GM06990 (cell line): Measurements from ENCODE around the gene LRRC36.
A peak's percentile ranks its signal among the peaks of the same experiment; 100 is the strongest.
"Not testable (repeated sequence)": the region's sequence is repeated elsewhere in the genome, so short reads cannot be mapped to it uniquely, and the experiment has no call there.

Source experiments
- DNase-seq: peaks from one replicate; pipeline ENCODE4 v3.0.0-alpha.2; 2011; ENCODE audit not compliant: insufficient read length; ENCODE audit errors: extremely low read depth
- H3K27me3 ChIP-seq: replicated peaks from 2 replicates; pipeline ENCODE4 v1.6.0; 2011; ENCODE audit warnings: low read length; ENCODE audit not compliant: control insufficient read depth, insufficient read depth
- H3K36me3 ChIP-seq: 2 replicates; pipeline ENCODE4 v1.5.1; 2011; ENCODE audit warnings: low read length; ENCODE audit not compliant: control insufficient read depth, insufficient read depth
- H3K4me3 ChIP-seq: replicated peaks from 2 replicates; pipeline ENCODE4 v1.5.1; 2011; ENCODE audit warnings: low read depth, mild to moderate bottlenecking, control low read depth, low read length
- CTCF ChIP-seq: IDR thresholded peaks from 2 replicates; pipeline ENCODE4 v1.5.1; 2011; ENCODE audit warnings: low read length, control low read depth, mild to moderate bottlenecking, inconsistent platforms; ENCODE audit not compliant: insufficient read depth, poor library complexity, severe bottlenecking

LRRC36 gene

GRCh38 chr16:67372664-67373063 lies 46.0 kb downstream of the LRRC36 start:
- no peaks in the 10 kb centered on the region for H3K36me3 ChIP-seq
- H3K4me3 ChIP-seq, result no peak overlapping the region
- H3K27me3 ChIP-seq, result no peaks in the 10 kb centered on the region; the same call in none of the 2 replicates
- DNase-seq, result no peak
- TF ChIP-seq CTCF, result peak; percentile 25

- H3K27me3 ChIP-seq, H3K4me3 ChIP-seq, DNase-seq, H3K36me3 ChIP-seq: not testable (repeated sequence)
Measured at GRCh38 chr16:67376012-67376411, 49.4 kb downstream of the LRRC36 start.

GRCh38 chr16:67378642-67379041 lies 52.0 kb downstream of the LRRC36 start:
- no peak for TF ChIP-seq CTCF
- Histone ChIP-seq H3K27me3 (no peaks in the 10 kb centered on the region; the same call in 1 of the 2 replicates), H3K4me3 (no peak overlapping the region), H3K36me3 (no peaks in the 10 kb centered on the region)
- no peak for DNase-seq

- no peak for TF ChIP-seq CTCF
- Histone ChIP-seq H3K36me3 (no peaks in the 10 kb centered on the region), H3K27me3 (no peaks in the 10 kb centered on the region), H3K4me3 (no peak overlapping the region)
- no peak for DNase-seq
Measured at GRCh38 chr16:67383284-67383683, 56.7 kb downstream of the LRRC36 start.

- H3K27me3 ChIP-seq, result no peaks in the 10 kb centered on the region
- no peak overlapping the region for H3K4me3 ChIP-seq
- no peak for DNase-seq
- H3K36me3 ChIP-seq, result no peaks in the 10 kb centered on the region
- no peak for TF ChIP-seq CTCF
Measured at GRCh38 chr16:67384778-67385510, 58.3 kb downstream of the LRRC36 start.

GRCh38 chr16:67386861-67387455 lies 60.3 kb downstream of the LRRC36 start:
- Histone ChIP-seq H3K27me3 (no peaks in the 10 kb centered on the region), H3K4me3 (no peak overlapping the region), H3K36me3 (no peaks in the 10 kb centered on the region)
- no peak for TF ChIP-seq CTCF
- no peak for DNase-seq
